RWPE1 (cell line): ENCODE data around the gene B3GALT5.

Experiments
- CTCF ChIA-PET: fragments of 350-600 bp; sonication (Branson Sonifier 250); formaldehyde crosslinking; extraction: SDS; loops from one replicate; lab custom pipeline; 2021; lab: Yijun Ruan, JAX
- POLR2A ChIA-PET: fragments of 400-600 bp; formaldehyde crosslinking; extraction: SDS; loops from one replicate; lab custom pipeline; 2020; ENCODE audit warnings: antibody characterized with exemption; ENCODE audit not compliant: low non-redundant PET; lab: Yijun Ruan, JAX
- DNase-seq: peaks from one replicate; pipeline ENCODE4 v3.0.0; 2012; ENCODE audit warnings: low spot score
- H3K27ac ChIP-seq: fragments of 450-650 bp; 2 replicates; pipeline ENCODE4 v1.5.1; 2017
- TF ChIP-seq, protein P1 (sequence below): fragments of 450-650 bp; conservative IDR thresholded peaks from 2 replicates; pipeline ENCODE4 v1.5.1; 2017; ENCODE audit warnings: low read depth, mild to moderate bottlenecking

B3GALT5 gene

DNA sequence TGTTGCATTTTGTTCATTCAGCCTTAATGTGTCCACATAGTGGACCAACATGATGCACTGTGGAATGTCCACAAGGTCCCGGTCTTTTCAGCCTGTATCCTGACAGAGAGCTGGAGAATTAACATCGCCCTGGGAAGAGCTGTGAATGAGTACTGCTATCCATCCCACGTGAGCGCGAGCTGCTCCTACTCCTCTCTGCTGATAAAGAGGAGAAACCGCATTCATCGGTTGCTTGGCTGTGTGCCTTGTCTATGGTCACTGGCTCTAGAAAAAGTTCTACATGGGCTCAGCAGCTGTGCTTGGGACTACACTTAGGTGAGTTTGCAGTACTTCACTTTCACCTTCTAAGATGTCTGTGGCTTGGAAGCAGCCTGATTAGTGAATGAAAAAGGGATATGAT lies 101.2 kb downstream of the B3GALT5 start:
- ChIA-PET CTCF (no interaction called here), POLR2A (no interaction called here)
- no peak overlapping the region for H3K27ac ChIP-seq
- TF ChIP-seq, protein P1, sequence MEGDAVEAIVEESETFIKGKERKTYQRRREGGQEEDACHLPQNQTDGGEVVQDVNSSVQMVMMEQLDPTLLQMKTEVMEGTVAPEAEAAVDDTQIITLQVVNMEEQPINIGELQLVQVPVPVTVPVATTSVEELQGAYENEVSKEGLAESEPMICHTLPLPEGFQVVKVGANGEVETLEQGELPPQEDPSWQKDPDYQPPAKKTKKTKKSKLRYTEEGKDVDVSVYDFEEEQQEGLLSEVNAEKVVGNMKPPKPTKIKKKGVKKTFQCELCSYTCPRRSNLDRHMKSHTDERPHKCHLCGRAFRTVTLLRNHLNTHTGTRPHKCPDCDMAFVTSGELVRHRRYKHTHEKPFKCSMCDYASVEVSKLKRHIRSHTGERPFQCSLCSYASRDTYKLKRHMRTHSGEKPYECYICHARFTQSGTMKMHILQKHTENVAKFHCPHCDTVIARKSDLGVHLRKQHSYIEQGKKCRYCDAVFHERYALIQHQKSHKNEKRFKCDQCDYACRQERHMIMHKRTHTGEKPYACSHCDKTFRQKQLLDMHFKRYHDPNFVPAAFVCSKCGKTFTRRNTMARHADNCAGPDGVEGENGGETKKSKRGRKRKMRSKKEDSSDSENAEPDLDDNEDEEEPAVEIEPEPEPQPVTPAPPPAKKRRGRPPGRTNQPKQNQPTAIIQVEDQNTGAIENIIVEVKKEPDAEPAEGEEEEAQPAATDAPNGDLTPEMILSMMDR = no peak
- no peak for DNase-seq

DNA sequence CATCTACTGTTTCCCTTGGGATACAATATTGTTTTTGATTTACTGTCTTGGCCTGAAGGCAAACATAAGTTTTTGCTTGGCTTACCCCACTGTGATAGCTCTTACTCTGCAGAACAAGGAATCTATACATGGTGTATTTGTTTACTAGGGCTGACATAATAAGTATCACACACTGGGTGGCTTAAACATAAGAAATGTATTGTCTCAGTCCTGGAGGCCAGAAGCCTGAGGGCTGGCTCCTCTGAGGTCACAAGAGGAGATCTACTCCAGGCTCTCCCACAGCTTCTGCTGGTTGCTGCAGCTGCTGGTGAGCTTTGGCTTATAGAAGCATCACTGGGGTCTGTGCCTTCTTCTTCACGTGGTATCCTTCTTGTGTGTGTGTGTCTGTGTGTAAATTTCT lies 101.6 kb downstream of the B3GALT5 start:
- no peak for DNase-seq
- H3K27ac ChIP-seq = no peak overlapping the region

DNA sequence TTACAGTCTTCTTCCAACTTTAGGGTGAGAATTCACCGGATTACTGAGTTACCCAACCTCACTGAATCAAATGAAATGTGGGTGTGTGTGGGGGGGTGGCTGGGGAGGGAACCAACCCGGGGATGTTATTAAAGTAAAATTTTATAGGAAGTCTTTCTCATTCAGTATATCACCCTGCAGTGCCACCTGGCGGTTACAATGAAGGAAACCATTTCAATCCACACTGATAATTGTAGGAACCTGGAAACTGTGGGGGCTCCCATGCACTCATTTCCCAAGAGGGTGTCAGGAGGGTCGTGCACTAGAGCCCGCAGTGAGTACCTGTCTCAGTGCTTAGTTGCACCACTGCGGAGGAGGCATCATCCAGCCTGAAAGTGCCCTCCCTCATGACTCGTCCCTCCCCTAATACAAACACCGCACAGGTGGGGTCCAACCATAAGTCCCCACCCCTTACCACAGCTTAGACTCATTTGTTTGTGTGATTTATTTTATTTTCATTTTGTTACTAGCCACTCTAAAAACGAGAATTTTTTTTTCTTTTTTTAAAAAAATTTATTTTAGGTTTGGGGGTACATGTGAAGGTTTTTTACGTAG lies 103.2 kb downstream of the B3GALT5 start:
- TF ChIP-seq, protein P1 = peak; percentile 63
- ChIA-PET POLR2A (no interaction called here), CTCF (interaction anchor here (0.6 to 1.4 kb wide), 2 partner anchors 197 to 342 kb away, joined by 3 to 4 read pairs; no protein-coding TSS in a partner anchor)
- peak; percentile 47 for DNase-seq
- H3K27ac ChIP-seq = no peak overlapping the region

More for the DNA sequence above, 101.6 kb downstream of the B3GALT5 start:
- ChIA-PET CTCF (interaction anchor here (1.0 kb wide), 1 partner anchor 196 kb away, joined by 4 read pairs; no protein-coding TSS in a partner anchor), POLR2A (no interaction called here)
- TF ChIP-seq, protein P1 = no peak

DNA sequence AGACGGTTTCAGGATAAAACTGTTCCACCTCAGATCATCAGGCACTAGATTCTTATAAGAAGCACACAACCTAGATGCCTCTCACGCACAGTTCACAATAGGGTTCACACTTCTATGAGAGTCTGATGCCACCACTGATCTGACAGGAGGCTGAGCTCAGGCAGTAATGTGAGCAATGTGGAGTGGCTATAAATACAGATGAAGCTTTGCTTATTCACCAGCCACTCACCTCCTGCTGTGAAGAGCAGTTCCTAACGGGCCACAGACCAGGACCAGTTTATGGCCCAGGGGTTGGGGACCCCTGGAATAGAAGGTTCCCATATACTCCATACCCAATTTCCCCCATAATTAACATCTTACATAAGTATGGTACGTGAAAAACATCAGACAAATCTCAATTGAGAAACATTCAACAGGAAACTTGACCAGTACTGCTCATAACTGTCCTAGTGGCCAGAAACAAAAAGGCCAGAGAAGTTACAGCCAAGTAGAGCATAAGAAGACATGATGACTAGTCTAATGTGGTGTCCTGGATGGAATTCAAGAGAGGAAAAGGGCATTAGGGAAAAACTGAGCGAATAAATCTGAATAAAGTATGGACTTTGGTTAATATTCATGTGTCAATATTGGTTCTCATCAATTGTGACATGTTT lies 107.5 kb downstream of the B3GALT5 start:
- H3K27ac ChIP-seq = no peak overlapping the region
- POLR2A ChIA-PET = no interaction called here
- TF ChIP-seq, protein P1 = no peak
- CTCF ChIA-PET = no interaction called here
- no peak for DNase-seq

DNA sequence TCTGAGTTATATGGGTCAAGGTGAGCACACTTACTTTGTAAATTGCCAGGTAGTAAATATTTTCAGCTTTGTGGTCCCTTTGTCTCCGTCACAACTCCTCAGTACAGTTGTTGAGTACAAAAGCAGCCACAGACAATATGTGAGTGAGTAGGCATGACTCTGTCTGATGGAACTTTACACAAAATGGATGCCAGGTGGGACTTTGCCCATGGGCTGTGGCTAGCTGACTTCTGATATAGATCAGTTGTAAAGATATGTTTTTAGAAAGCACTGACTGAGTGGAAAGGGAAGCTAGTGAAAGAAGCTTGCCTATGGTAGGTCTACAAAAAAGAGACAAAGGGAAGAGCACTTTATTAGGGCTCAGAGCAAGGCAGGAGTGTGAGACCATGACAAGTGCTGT lies 109.1 kb downstream of the B3GALT5 start:
- no peak overlapping the region for H3K27ac ChIP-seq
- POLR2A ChIA-PET = no interaction called here
- DNase-seq = no peak
- TF ChIP-seq, protein P1 = no peak
- CTCF ChIA-PET = no interaction called here
